DND-41 (cell line): ENCODE measurements around the gene SMARCB1.

Source experiments
- ATAC-seq: fragments of 200-7000 bp; cut with Tn5 transposase; 3 replicates; pipeline ENCODE4 v1.9.1; 2021; ENCODE audit warnings: low read depth; ENCODE audit not compliant: insufficient read depth
- DNase-seq: peaks from one replicate; pipeline ENCODE4 v3.0.0-alpha.2; 2020
- H2AFZ ChIP-seq: 2 replicates; pipeline ENCODE4 v1.6.0; 2012; ENCODE audit warnings: low read depth, low read length
- H3K27ac ChIP-seq: 2 replicates; pipeline ENCODE4 v1.5.1; 2012; ENCODE audit warnings: low read length, inconsistent platforms
- H3K27me3 ChIP-seq: fragments of 200-600 bp; sonication (generic); 2 replicates; pipeline ENCODE4 v1.6.0; 2012; ENCODE audit warnings: low read length, mild to moderate bottlenecking, inconsistent platforms; ENCODE audit not compliant: insufficient read depth, poor library complexity
- H3K36me3 ChIP-seq: 2 replicates; pipeline ENCODE4 v1.5.1; 2012; ENCODE audit warnings: low read length, inconsistent platforms; ENCODE audit not compliant: insufficient read depth
- H3K4me1 ChIP-seq: 2 replicates; pipeline ENCODE4 v1.5.1; 2012; ENCODE audit warnings: mild to moderate bottlenecking, low read length; ENCODE audit not compliant: insufficient read depth
- H3K4me2 ChIP-seq: 2 replicates; pipeline ENCODE4 v1.6.0; 2012; ENCODE audit warnings: mild to moderate bottlenecking, moderate library complexity, low read length, inconsistent platforms; ENCODE audit not compliant: insufficient read depth
- H3K4me3 ChIP-seq, 2 experiments: fragments of 200-600 bp in 1 of 2; shearing (Covaris generic) in 1 of 2; 2 replicates each; pipeline ENCODE4 v1.5.1; 2012 to 2016; ENCODE audit warnings: inconsistent platforms in 2 of 2, low read length in 2 of 2, mild to moderate bottlenecking in 2 of 2, low read depth in 1 of 2, moderate library complexity in 1 of 2
- H3K79me2 ChIP-seq: 2 replicates; pipeline ENCODE4 v1.6.0; 2012; ENCODE audit warnings: low read length, inconsistent platforms; ENCODE audit not compliant: insufficient read depth
- H3K9ac ChIP-seq: 2 replicates; pipeline ENCODE4 v1.6.0; 2012; ENCODE audit warnings: low read depth, mild to moderate bottlenecking, inconsistent platforms, low read length, moderate library complexity
- H3K9me3 ChIP-seq: 2 replicates; pipeline ENCODE4 v1.5.1; 2012; ENCODE audit warnings: low read length, moderate library complexity, mild to moderate bottlenecking, inconsistent platforms; ENCODE audit not compliant: insufficient read depth, severe bottlenecking
- H4K20me1 ChIP-seq: 2 replicates; pipeline ENCODE4 v1.6.0; 2012; ENCODE audit warnings: low read length; ENCODE audit not compliant: insufficient read depth
- EZH2 ChIP-seq: IDR thresholded peaks from 3 replicates; pipeline ENCODE4 v1.6.1; 2012; ENCODE audit warnings: borderline replicate concordance, low read depth, mild to moderate bottlenecking, moderate library complexity, low read length, inconsistent platforms; ENCODE audit not compliant: severe bottlenecking
- TF ChIP-seq, protein P1 (sequence below): IDR thresholded peaks from 2 replicates; pipeline ENCODE4 v1.5.1; 2012; ENCODE audit warnings: borderline replicate concordance, low read length, moderate library complexity, mild to moderate bottlenecking; ENCODE audit not compliant: poor library complexity, severe bottlenecking; ENCODE audit errors: extremely low read depth

SMARCB1 gene

GRCh38 chr22:23793326-23793725 is 6.6 kb downstream of the SMARCB1 start:
- peaks cover 84% of the 10 kb centered on the region for H3K36me3 ChIP-seq
- ATAC-seq = no peak
- peaks cover 53% of the 10 kb centered on the region for H3K79me2 ChIP-seq
- peaks cover 19% of the 10 kb centered on the region for H3K4me1 ChIP-seq
- H4K20me1 ChIP-seq = peaks cover 53% of the 10 kb centered on the region
- no peak overlapping the region for H3K9ac ChIP-seq
- TF ChIP-seq, protein P1, sequence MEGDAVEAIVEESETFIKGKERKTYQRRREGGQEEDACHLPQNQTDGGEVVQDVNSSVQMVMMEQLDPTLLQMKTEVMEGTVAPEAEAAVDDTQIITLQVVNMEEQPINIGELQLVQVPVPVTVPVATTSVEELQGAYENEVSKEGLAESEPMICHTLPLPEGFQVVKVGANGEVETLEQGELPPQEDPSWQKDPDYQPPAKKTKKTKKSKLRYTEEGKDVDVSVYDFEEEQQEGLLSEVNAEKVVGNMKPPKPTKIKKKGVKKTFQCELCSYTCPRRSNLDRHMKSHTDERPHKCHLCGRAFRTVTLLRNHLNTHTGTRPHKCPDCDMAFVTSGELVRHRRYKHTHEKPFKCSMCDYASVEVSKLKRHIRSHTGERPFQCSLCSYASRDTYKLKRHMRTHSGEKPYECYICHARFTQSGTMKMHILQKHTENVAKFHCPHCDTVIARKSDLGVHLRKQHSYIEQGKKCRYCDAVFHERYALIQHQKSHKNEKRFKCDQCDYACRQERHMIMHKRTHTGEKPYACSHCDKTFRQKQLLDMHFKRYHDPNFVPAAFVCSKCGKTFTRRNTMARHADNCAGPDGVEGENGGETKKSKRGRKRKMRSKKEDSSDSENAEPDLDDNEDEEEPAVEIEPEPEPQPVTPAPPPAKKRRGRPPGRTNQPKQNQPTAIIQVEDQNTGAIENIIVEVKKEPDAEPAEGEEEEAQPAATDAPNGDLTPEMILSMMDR = no peak
- no peak for TF ChIP-seq EZH2
- no peak for DNase-seq
- no peak overlapping the region for H3K27ac ChIP-seq
- H2AFZ ChIP-seq = no peak overlapping the region
- H3K4me2 ChIP-seq = no peak overlapping the region
- H3K9me3 ChIP-seq = no peaks in the 10 kb centered on the region
- no peaks in the 10 kb centered on the region for H3K27me3 ChIP-seq
- no peak overlapping the region for H3K4me3 ChIP-seq

DNA sequence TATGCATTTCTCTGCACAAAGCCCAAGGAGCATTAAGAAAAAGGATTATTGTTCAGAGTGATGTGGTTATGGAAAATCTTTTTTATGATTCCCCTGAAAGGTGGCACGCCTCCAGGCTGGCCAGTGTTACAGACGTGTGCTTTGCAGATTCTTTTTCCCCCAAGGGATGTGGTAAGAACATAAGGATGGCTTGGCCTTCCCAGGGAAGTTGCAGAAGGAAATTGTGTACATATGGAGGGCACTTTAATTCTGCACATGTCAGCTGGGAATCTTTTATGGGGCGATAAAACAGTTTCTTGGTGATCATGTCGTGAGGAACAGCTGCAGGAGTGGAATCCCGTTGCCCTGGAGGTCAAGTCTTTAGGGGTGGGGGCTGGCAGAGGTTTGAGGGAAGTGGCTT is 9.7 kb downstream of the SMARCB1 start:
- TF ChIP-seq EZH2 = no peak
- TF ChIP-seq, protein P1 = no peak
- no peak overlapping the region for H3K27ac ChIP-seq
- H3K9me3 ChIP-seq = no peaks in the 10 kb centered on the region
- ATAC-seq = no peak
- no peaks in the 10 kb centered on the region for H3K4me1 ChIP-seq
- no peak overlapping the region for H3K4me2 ChIP-seq
- H3K36me3 ChIP-seq = peaks cover 85% of the 10 kb centered on the region
- H3K27me3 ChIP-seq = no peaks in the 10 kb centered on the region
- peaks cover 27% of the 10 kb centered on the region for H4K20me1 ChIP-seq
- no peak for DNase-seq
- H3K4me3 ChIP-seq = no peak overlapping the region
- H3K79me2 ChIP-seq = peaks cover 21% of the 10 kb centered on the region
- H3K9ac ChIP-seq = no peak overlapping the region
- no peak overlapping the region for H2AFZ ChIP-seq

DNA sequence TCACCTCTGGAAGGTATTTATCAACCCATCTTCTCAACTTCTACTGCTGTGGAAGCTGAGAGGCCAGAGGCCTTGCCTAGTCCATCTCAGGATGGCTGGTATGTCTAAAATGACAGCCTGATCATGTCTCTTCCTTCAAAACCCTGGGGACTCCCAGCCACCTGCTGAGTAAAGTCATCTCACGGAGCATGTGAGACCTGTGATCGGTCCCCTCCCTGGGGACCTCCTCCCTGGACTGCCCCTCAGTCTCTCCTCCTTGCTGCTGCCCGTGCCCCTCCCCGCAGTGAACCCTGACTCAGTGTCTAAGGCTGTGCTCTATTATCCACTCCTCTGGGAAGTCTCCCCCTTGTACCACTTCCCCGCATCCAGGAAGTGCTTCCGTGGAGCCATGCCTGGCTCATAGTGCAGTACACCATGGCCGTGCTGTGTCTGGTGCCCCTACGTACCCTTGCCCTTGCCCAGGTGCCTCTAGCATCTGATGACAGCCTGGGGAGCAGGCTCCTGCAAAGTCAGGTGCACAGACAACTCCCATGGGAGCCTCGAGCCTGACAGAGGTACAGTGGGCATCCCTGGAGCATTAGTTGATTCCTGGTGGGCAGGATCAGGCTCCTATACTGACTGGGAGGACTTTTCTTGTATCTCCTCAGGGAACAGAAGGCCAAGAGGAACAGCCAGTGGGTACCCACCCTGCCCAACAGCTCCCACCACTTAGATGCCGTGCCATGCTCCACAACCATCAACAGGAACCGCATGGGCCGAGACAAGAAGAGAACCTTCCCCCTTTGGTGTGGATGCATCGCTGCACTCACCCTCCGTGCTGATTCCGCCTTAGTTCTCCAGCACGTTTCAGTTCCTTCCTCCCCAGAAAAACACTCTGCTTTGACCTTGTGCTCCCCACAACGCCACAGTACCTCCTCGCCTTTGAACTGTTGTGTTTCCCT is 13.8 kb downstream of the SMARCB1 start:
- ATAC-seq = no peak

More for the DNA sequence above, 13.8 kb downstream of the SMARCB1 start:
- Histone ChIP-seq H3K9ac (no peak overlapping the region), H3K36me3 (peaks cover 86% of the 10 kb centered on the region), H3K4me2 (no peak overlapping the region), H3K4me3 (no peak overlapping the region), H4K20me1 (peaks cover 12% of the 10 kb centered on the region), H3K27ac (no peak overlapping the region), H3K27me3 (no peaks in the 10 kb centered on the region), H2AFZ (no peak overlapping the region), H3K4me1 (no peaks in the 10 kb centered on the region), H3K9me3 (no peaks in the 10 kb centered on the region), H3K79me2 (no peaks in the 10 kb centered on the region)
- no peak for DNase-seq
- TF ChIP-seq, protein P1 = no peak
- no peak for TF ChIP-seq EZH2
